K562 (cell line): ENCODE measurements around the gene BRPF1. TPM values are rescaled to one million over a fixed set of nuclear protein-coding genes. Genes with fewer than 3 reads are reported as not detected.

Experiments used
- ATAC-seq: fragments of 200-7000 bp; cut with Tn5 transposase; 3 replicates; pipeline ENCODE4 v1.9.1; 2020; ENCODE audit warnings: moderate library complexity
- BruUV-seq: library from RNA; stranded (reverse); fragments of 400-500 nt; replicated peaks from 2 replicates; lab custom pipeline; 2021; lab: Mats Ljungman, UMichigan
- CTCF ChIA-PET: fragments of 300-600 bp; formaldehyde crosslinking; extraction: SDS; loops from one replicate; lab custom pipeline; 2021; ENCODE audit warnings: low intra/inter-chr PET ratio; lab: Yijun Ruan, JAX
- POLR2A ChIA-PET: fragments of 300-600, 350-650 bp; sonication (Branson Sonifier 250); formaldehyde crosslinking; extraction: SDS; loops from one replicate; lab custom pipeline; 2021; ENCODE audit warnings: antibody characterized with exemption, inconsistent platforms; lab: Yijun Ruan, JAX
- DNase-seq, 4 experiments: peaks; one replicate each; pipeline versions ENCODE4 v3.0.0 to v3.0.0-alpha.2; 2011 to 2018; ENCODE audit warnings: low spot score in 3 of 4, mixed read lengths in 3 of 4; ENCODE audit errors: extremely low read depth in 1 of 4
- FAIRE-seq: peaks from 2 replicates; lab custom pipeline; 2011; peaks lifted over from hg19 to GRCh38; lab: Jason Lieb, UNC
- H2AFZ ChIP-seq: 2 replicates; pipeline ENCODE4 v1.6.0; 2011; ENCODE audit warnings: low read depth, low read length, control low read depth, inconsistent platforms
- H3K27ac ChIP-seq: fragments of 200-600 bp; 3 replicates; pipeline ENCODE4 v1.8.0; 2011; ENCODE audit warnings: low read depth, mild to moderate bottlenecking, control low read depth, inconsistent platforms, low read length, moderate library complexity, mixed read lengths; ENCODE audit errors: extremely low read depth
- H3K27me3 ChIP-seq, 2 experiments: fragments of 300-600 bp in 1 of 2; 2 replicates in 1 of 2; 3 replicates in 1 of 2; pipeline versions ENCODE4 v1.6.0 to v1.8.0; 2011; ENCODE audit warnings: inconsistent platforms in 2 of 2, low read length in 2 of 2, mild to moderate bottlenecking in 1 of 2, mixed read lengths in 1 of 2, moderate library complexity in 1 of 2; ENCODE audit not compliant: control insufficient read depth in 2 of 2, insufficient read depth in 2 of 2
- H3K36me3 ChIP-seq: fragments of 300-600 bp; 3 replicates; pipeline ENCODE4 v1.8.0; 2011; ENCODE audit warnings: mild to moderate bottlenecking, low read length, inconsistent platforms; ENCODE audit not compliant: control insufficient read depth, insufficient read depth
- H3K4me1 ChIP-seq, 2 experiments: fragments of 200-600 bp in 1 of 2; replicated peaks in 1 of 2; 2 replicates in 1 of 2; 3 replicates in 1 of 2; pipeline versions ENCODE4 v1.5.1 to v1.8.0; 2011; ENCODE audit warnings: inconsistent platforms in 2 of 2, low read length in 2 of 2, mild to moderate bottlenecking in 1 of 2, mixed read lengths in 1 of 2, moderate library complexity in 1 of 2; ENCODE audit not compliant: control insufficient read depth in 2 of 2, insufficient read depth in 2 of 2
- H3K4me2 ChIP-seq: 2 replicates; pipeline ENCODE4 v1.6.1; 2011; ENCODE audit warnings: low read length, control low read depth, inconsistent platforms, mixed read lengths; ENCODE audit not compliant: insufficient read depth
- H3K4me3 ChIP-seq: fragments of 200-600 bp; sonication (generic), shearing (Covaris generic); 2 replicates; pipeline ENCODE4 v1.5.1; 2016; ENCODE audit warnings: control low read depth, inconsistent platforms
- H3K79me2 ChIP-seq: fragments of 200-600 bp; 3 replicates; pipeline ENCODE4 v1.8.0; 2011; ENCODE audit warnings: low read length, inconsistent platforms; ENCODE audit not compliant: control insufficient read depth, insufficient read depth
- H3K9ac ChIP-seq, 2 experiments: 2 replicates each; pipeline versions ENCODE4 v1.6.0 to v1.6.1; 2011; ENCODE audit warnings: low read depth in 2 of 2, low read length in 2 of 2, control low read depth in 1 of 2, inconsistent platforms in 1 of 2, mild to moderate bottlenecking in 1 of 2, mixed read lengths in 1 of 2; ENCODE audit not compliant: insufficient read depth in 1 of 2
- H3K9me1 ChIP-seq: one replicate; pipeline ENCODE4 v1.6.0; 2011; ENCODE audit warnings: inconsistent platforms, mild to moderate bottlenecking, low read length, moderate library complexity; ENCODE audit not compliant: control insufficient read depth, insufficient read depth
- H3K9me3 ChIP-seq: replicated peaks from 2 replicates; pipeline ENCODE4 v1.5.1; 2011; ENCODE audit warnings: low read depth, low read length, inconsistent platforms; ENCODE audit not compliant: control insufficient read depth, insufficient read depth
- H4K20me1 ChIP-seq: replicated peaks from 2 replicates; pipeline ENCODE4 v1.6.1; 2011; ENCODE audit warnings: low read length, inconsistent platforms, mixed read lengths; ENCODE audit not compliant: control insufficient read depth, insufficient read depth
- BCLAF1 ChIP-seq, 2 experiments: fragments of 450-650 bp in 1 of 2; IDR thresholded peaks; 2 replicates each; pipeline ENCODE4 v1.6.1; 2011 to 2017; ENCODE audit warnings: low read depth in 2 of 2, antibody characterized with exemption in 1 of 2, borderline replicate concordance in 1 of 2, low read length in 1 of 2, mild to moderate bottlenecking in 1 of 2, mixed read lengths in 1 of 2; ENCODE audit not compliant: control insufficient read depth in 1 of 2
- CEBPG ChIP-seq, 3 experiments: fragments of 200-800 bp in 1 of 3; sonication (Bioruptor generic) in 1 of 3; sonication (generic) in 1 of 3; formaldehyde crosslinking in 1 of 3; IDR thresholded peaks in 2 of 3; conservative IDR thresholded peaks in 1 of 3; 2 replicates each; pipeline versions ENCODE4 v1.6.1 to v1.8.0; 2016 to 2022; ENCODE audit warnings: missing compliant biosample characterization in 2 of 3, missing genetic modification characterization in 2 of 3, mild to moderate bottlenecking in 1 of 3, missing genetic modification reagents in 1 of 3
- EGR1 ChIP-seq: fragments of 450-650 bp; conservative IDR thresholded peaks from 2 replicates; pipeline ENCODE4 v1.6.1; 2017; ENCODE audit warnings: mild to moderate bottlenecking
- FOSL1 ChIP-seq: fragments of 200-800 bp; sonication (Bioruptor generic); conservative IDR thresholded peaks from 2 replicates; pipeline ENCODE4 v1.6.1; 2016; ENCODE audit warnings: missing genetic modification characterization, missing compliant biosample characterization
- FOXP1 ChIP-seq: sonication (generic); formaldehyde crosslinking; IDR thresholded peaks from 2 replicates; pipeline ENCODE4 v1.8.0; 2022; ENCODE audit warnings: mild to moderate bottlenecking, missing genetic modification reagents
- JUN ChIP-seq, 2 experiments: sonication (generic) in 1 of 2; formaldehyde crosslinking in 1 of 2; IDR thresholded peaks; 2 replicates each; pipeline versions ENCODE4 v1.6.1 to v1.8.0; 2012 to 2022; ENCODE audit warnings: borderline replicate concordance in 2 of 2, mild to moderate bottlenecking in 2 of 2, improper control_type of control experiment in 1 of 2, low read depth in 1 of 2, low read length in 1 of 2, missing genetic modification reagents in 1 of 2
- JUND ChIP-seq, 2 experiments: IDR thresholded peaks; 2 replicates in 1 of 2; 3 replicates in 1 of 2; pipeline ENCODE4 v1.6.1; 2011; ENCODE audit warnings: borderline replicate concordance in 2 of 2, low read depth in 2 of 2, low read length in 2 of 2, improper control_type of control experiment in 1 of 2, missing biosample characterization in 1 of 2, missing genetic modification characterization in 1 of 2, missing genetic modification reagents in 1 of 2
- KLF1 ChIP-seq: fragments of 450-650 bp; IDR thresholded peaks from 2 replicates; pipeline ENCODE4 v1.6.1; 2016; ENCODE audit warnings: missing genetic modification characterization, missing compliant biosample characterization
- KLF13 ChIP-seq: fragments of 450-650 bp; IDR thresholded peaks from 2 replicates; pipeline ENCODE4 v1.6.1; 2016; ENCODE audit warnings: missing genetic modification characterization, low read depth, mild to moderate bottlenecking, missing compliant biosample characterization, moderate library complexity, borderline replicate concordance
- RBFOX2 ChIP-seq: fragments of 200-400 bp; formaldehyde crosslinking; IDR thresholded peaks from 2 replicates; pipeline ENCODE4 v1.6.1; 2017; ENCODE audit warnings: low read depth, mild to moderate bottlenecking, low read length, moderate library complexity
- SOX6 ChIP-seq: fragments of 450-650 bp; IDR thresholded peaks from 2 replicates; pipeline ENCODE4 v1.6.1; 2014; ENCODE audit warnings: mild to moderate bottlenecking
- TRIM24 ChIP-seq, 2 experiments: fragments of 450-650 bp; IDR thresholded peaks; 2 replicates each; pipeline ENCODE4 v1.6.1; 2016
- XRCC5 ChIP-seq: fragments of 200-400 bp; formaldehyde crosslinking; IDR thresholded peaks from 2 replicates; pipeline ENCODE4 v1.6.1; 2017; ENCODE audit warnings: low read depth, mild to moderate bottlenecking, low read length
- ZC3H11A ChIP-seq: IDR thresholded peaks from 2 replicates; pipeline ENCODE4 v1.6.1; 2012; ENCODE audit warnings: low read depth, low read length, improper control_type of control experiment
- ZNF175 ChIP-seq: fragments of 200-800 bp; sonication (Bioruptor generic); IDR thresholded peaks from 2 replicates; pipeline ENCODE4 v1.6.1; 2016; ENCODE audit warnings: low read depth, mild to moderate bottlenecking, missing genetic modification characterization, missing compliant biosample characterization
- ZNF584 ChIP-seq: fragments of 200-800 bp; sonication (Bioruptor generic); IDR thresholded peaks from 2 replicates; pipeline ENCODE4 v1.6.1; 2016; ENCODE audit warnings: low read depth, mild to moderate bottlenecking, missing genetic modification characterization, missing compliant biosample characterization
- WGBS: fragments of 100-300 bp; shearing (Covaris generic); methylation state at CpG from one replicate; pipeline ENCODE4 v1.1.6; 2016; ENCODE audit warnings: low coverage, mixed read lengths; ENCODE audit not compliant: insufficient coverage; ENCODE audit errors: missing lambda C conversion rate; 5-methylcytosine and 5-hydroxymethylcytosine counted together
- in situ Hi-C: fragments of 300-500 bp; cut with MboI; formaldehyde crosslinking; loops from 4 replicates; pipeline ENCODE4 v1.15.0; 2018; ENCODE audit warnings: inconsistent platforms, mixed read lengths
- intact Hi-C: fragments of 100-400 bp; cut with micrococcal nuclease; formaldehyde crosslinking; loops from 2 replicates; pipeline ENCODE4 v1.14.2; 2022
- polyA plus RNA-seq, 8 experiments: library from polyadenylated mRNA; depleted of rRNA in 4 of 8; stranded (reverse) in 5 of 8; unstranded in 3 of 8; fragments of >200 nt; fragmentation: Nextera tagmentation in 2 of 8; fragmentation: Illumina TruSeq in 1 of 8; extraction: Ambion mirVana in 2 of 8; extraction: Trizol in 1 of 8; gene quantifications; 2 replicates each; pipeline versions ENCODE4 v1.2.1 to v1.2.3, GENCODE V29; 2011 to 2014; ENCODE audit warnings: inconsistent platforms in 1 of 8, missing spikeins in 1 of 8
- total RNA-seq, 7 experiments: library from RNA; depleted of rRNA in 6 of 7; stranded (reverse); fragments of >200 nt in 6 of 7; fragmentation: Illumina TruSeq in 2 of 7; extraction: Trizol in 2 of 7; gene quantifications; 2 replicates each; pipeline versions ENCODE4 v1.2.1 to v1.2.3, GENCODE V29; 2011 to 2021; ENCODE audit warnings: low replicate concordance in 1 of 7

BRPF1 gene
- total and polyA plus RNA-seq, 9 of the 15 experiments (the other 6 are each of a cell fraction or from before 2014, with no cell fraction given), result 1.1 to 40.2 (median 23.5) TPM

GRCh38 chr3:9778143-9779074, 46.9 kb downstream of the BRPF1 start:
- ATAC-seq (peak; percentile 32), DNase-seq (peak in 2 of 4 experiments; percentile 30 to 47), FAIRE-seq (peak; percentile 42)
- Histone ChIP-seq H3K79me2 (no peaks in the 10 kb centered on the region), H3K36me3 (peaks cover 31% of the 10 kb centered on the region), H3K4me1 (peaks cover 11 to 12% of the 10 kb centered on the region in 2 experiments), H3K27ac (no peak overlapping the region; the same call in 2 of the 3 replicates), H4K20me1 (no peaks in the 10 kb centered on the region), H3K4me2 (no peak overlapping the region), H2AFZ (no peak overlapping the region), H3K4me3 (no peak overlapping the region), H3K9me3 (no peaks in the 10 kb centered on the region), H3K27me3 (no peaks in the 10 kb centered on the region), H3K9ac (peak overlapping the region in 1 of 2 experiments; percentile 8; a peak in 1 of 4 replicates), H3K9me1 (no peaks in the 10 kb centered on the region)
- in situ Hi-C loops, result no loop called here
- ChIA-PET CTCF (no interaction called here), POLR2A (interaction anchor here (0.6 to 2.2 kb wide), 6 partner anchors 8 to 601 kb away, joined by 3 to 12 read pairs (median 4); partner anchors contain the start of gene ARPC4)
- 61% methylated on average over 5 of the region's 5 CpGs for WGBS
- intact Hi-C loops, result no loop called here
- no TSS peak for BruUV-seq
- peak; percentile 65; the same call in 1 of the 2 replicates for TF ChIP-seq JUND (IDR thresholded peaks at IDR 0.05; ENCODE audit: borderline replicate concordance, low read depth, low read length)
- TF ChIP-seq JUND (tag; IDR thresholded peaks at IDR 0.05; ENCODE audit: borderline replicate concordance, low read depth, low read length), result no peak
- no peak for TF ChIP-seq XRCC5
- peak; percentile 63; the same call in 1 of the 2 replicates for TF ChIP-seq JUN (IDR thresholded peaks at IDR 0.05; ENCODE audit: borderline replicate concordance, low read depth, low read length)
- TF ChIP-seq JUN (CRISPR knock-in tag; IDR thresholded peaks at IDR 0.05; ENCODE audit: borderline replicate concordance), result no peak
- no peak for TF ChIP-seq KLF1
- no peak for TF ChIP-seq FOXP1 (CRISPR knock-in tag)
- TF ChIP-seq ZNF584, result peak; percentile 65; the same call in 1 of the 2 replicates
- TF ChIP-seq SOX6, result 0 out of 2 replicates have a peak, but pooled peaks have one; percentile 11
- TF ChIP-seq CEBPG (CRISPR knock-in tag; IDR thresholded peaks at IDR 0.05), result peak; percentile 92
- TF ChIP-seq CEBPG (tag; conservative IDR thresholded peaks at IDR 0.05 in 1 of 2, IDR thresholded peaks at IDR 0.05 in 1 of 2), result peak in 1 of 2 experiments; percentile 90; a peak in 2 of 4 replicates
- peak in 1 of 2 experiments; percentile 13; a peak in 1 of 4 replicates for TF ChIP-seq TRIM24 (IDR thresholded peaks at IDR 0.05)
- TF ChIP-seq EGR1, result peak; percentile 76
- no peak for TF ChIP-seq RBFOX2
- TF ChIP-seq BCLAF1 (IDR thresholded peaks at IDR 0.05; ENCODE audit: borderline replicate concordance in 1 of 2, control insufficient read depth in 1 of 2, low read depth in 2 of 2, low read length in 1 of 2), result no peak
- TF ChIP-seq ZC3H11A, result no peak
- TF ChIP-seq KLF13 (tag), result no peak
- peak; percentile 63; the same call in 1 of the 2 replicates for TF ChIP-seq ZNF175 (CRISPR knock-in tag)
- peak; percentile 85 for TF ChIP-seq FOSL1 (tag)
